HCT116 (cell line): ENCODE measurements around the gene ATAD3C.

Experiments
- CTCF ChIP-seq, 3 experiments: fragments of 200-600 bp in 1 of 3; sonication (generic) in 1 of 3; IDR thresholded peaks in 2 of 3; conservative IDR thresholded peaks in 1 of 3; 2 replicates each; pipeline ENCODE4 v1.5.1; 2012 to 2017; ENCODE audit warnings: low read depth in 2 of 3, low read length in 2 of 3, antibody characterized with exemption in 1 of 3, borderline replicate concordance in 1 of 3, control low read depth in 1 of 3, mild to moderate bottlenecking in 1 of 3, mixed read lengths in 1 of 3, mixed run types in 1 of 3, moderate library complexity in 1 of 3; ENCODE audit not compliant: insufficient read depth in 1 of 3
- EGR1 ChIP-seq: IDR thresholded peaks from 2 replicates; pipeline ENCODE4 v1.6.1; 2012; ENCODE audit warnings: low read depth
- EZH2phosphoT487 ChIP-seq: fragments of 200-600 bp; IDR thresholded peaks from 2 replicates; pipeline ENCODE4 v1.6.1; 2018; ENCODE audit warnings: antibody characterized with exemption, borderline replicate concordance
- FOSL1 ChIP-seq: IDR thresholded peaks from 2 replicates; pipeline ENCODE4 v1.6.1; 2012; ENCODE audit warnings: low read depth
- POLR2A ChIP-seq: IDR thresholded peaks from 2 replicates; pipeline ENCODE4 v1.7.0; 2011; ENCODE audit warnings: borderline replicate concordance; ENCODE audit not compliant: insufficient read depth, insufficient read length; ENCODE audit errors: extremely low read depth
- POLR2AphosphoS5 ChIP-seq: IDR thresholded peaks from 2 replicates; pipeline ENCODE4 v1.6.1; 2011; ENCODE audit warnings: mild to moderate bottlenecking, low read depth, low read length, moderate library complexity
- RAD21 ChIP-seq: IDR thresholded peaks from 2 replicates; pipeline ENCODE4 v1.6.1; 2012; ENCODE audit warnings: low read depth, mild to moderate bottlenecking
- REST ChIP-seq: IDR thresholded peaks from 2 replicates; pipeline ENCODE4 v1.6.1; 2012; ENCODE audit warnings: low read depth
- SIN3A ChIP-seq: IDR thresholded peaks from 2 replicates; pipeline ENCODE4 v1.6.1; 2012; ENCODE audit warnings: low read depth
- SP1 ChIP-seq: IDR thresholded peaks from 2 replicates; pipeline ENCODE4 v1.6.1; 2012; ENCODE audit warnings: low read depth
- YY1 ChIP-seq: IDR thresholded peaks from 2 replicates; pipeline ENCODE4 v1.6.1; 2011; ENCODE audit warnings: low read length, low read depth, moderate library complexity, mild to moderate bottlenecking; ENCODE audit not compliant: insufficient replicate concordance; ENCODE audit errors: extremely low read depth
- ZNF274 ChIP-seq: fragments of 200-500 bp; sonication (Bioruptor generic); IDR thresholded peaks from 2 replicates; pipeline ENCODE4 v1.6.1; 2014; ENCODE audit warnings: mild to moderate bottlenecking, low read depth, low read length, inconsistent platforms

- TF ChIP-seq FOSL1 (no peak), CTCF (IDR thresholded peaks at IDR 0.05 in 2 of 3, conservative IDR thresholded peaks at IDR 0.05 in 1 of 3; ENCODE audit: borderline replicate concordance in 1 of 3, insufficient read depth in 1 of 3, low read depth in 2 of 3, low read length in 2 of 3) (no peak), REST (no peak), POLR2A (no peak), ZNF274 (no peak), RAD21 (no peak), POLR2AphosphoS5 (no peak), SP1 (no peak), EZH2phosphoT487 (no peak), YY1 (no peak), SIN3A (no peak), EGR1 (no peak)
These were observed 33.7 kb upstream of the ATAD3C start for GRCh38 chr1:1415751-1416150.
